ENCODE data around the gene SEC24B.
A peak's percentile ranks its signal among the peaks of the same experiment; 100 is the strongest.

Gene SEC24B

DNA sequence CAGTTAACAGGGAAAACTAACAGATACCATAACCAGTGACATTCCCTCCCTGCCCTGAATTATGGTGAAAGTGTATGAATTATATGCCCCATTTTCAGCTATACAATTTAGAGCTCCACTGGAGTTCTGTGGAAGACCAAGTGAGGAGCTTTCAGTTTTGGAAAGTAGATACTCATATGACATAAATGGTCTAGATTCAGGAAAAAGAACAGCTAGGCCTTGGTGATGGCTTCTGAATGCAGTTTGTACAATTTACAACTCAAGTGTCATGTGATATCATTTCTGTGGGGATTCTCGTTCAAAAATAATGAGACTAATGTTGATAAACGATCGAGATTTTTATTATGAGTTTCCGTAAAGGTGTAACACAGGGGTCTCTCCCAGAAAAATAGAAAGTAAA lies 8.2 kb upstream of the SEC24B start:
- H3K4me3 ChIP-seq (ENCODE audit: control insufficient read depth, low read depth, low read length) = no peak overlapping the region
- DNase-seq (ENCODE audit: low read depth) = no peak
- no peak for TF ChIP-seq CTCF (IDR thresholded peaks at IDR 0.05; ENCODE audit: control insufficient read depth, insufficient read depth, low read depth, low read length, missing control alignments)

GRCh38 chr4:109429545-109429944 lies 4.1 kb upstream of the SEC24B start:
- DNase-seq (ENCODE audit: low read depth) = peak; percentile 10
- no peak for TF ChIP-seq CTCF (IDR thresholded peaks at IDR 0.05; ENCODE audit: control insufficient read depth, insufficient read depth, low read depth, low read length, missing control alignments)
- H3K4me3 ChIP-seq (ENCODE audit: control insufficient read depth, low read depth, low read length) = no peak overlapping the region

GRCh38 chr4:109432203-109432602 lies 1.4 kb upstream of the SEC24B start:
- H3K4me3 ChIP-seq (ENCODE audit: control insufficient read depth, low read depth, low read length) = no peak overlapping the region
- DNase-seq (ENCODE audit: low read depth) = no peak
- TF ChIP-seq CTCF (IDR thresholded peaks at IDR 0.05; ENCODE audit: control insufficient read depth, insufficient read depth, low read depth, low read length, missing control alignments) = no peak

GRCh38 chr4:109432696-109433095 lies 919 bp upstream of the SEC24B start:
- TF ChIP-seq CTCF (IDR thresholded peaks at IDR 0.05; ENCODE audit: control insufficient read depth, insufficient read depth, low read depth, low read length, missing control alignments) = no peak
- H3K4me3 ChIP-seq (ENCODE audit: control insufficient read depth, low read depth, low read length) = peak overlapping the region; percentile 59
- peak; percentile 44 for DNase-seq (ENCODE audit: low read depth)

GRCh38 chr4:109434007-109434971 lies 674 bp downstream of the SEC24B start:
- TF ChIP-seq CTCF (IDR thresholded peaks at IDR 0.05; ENCODE audit: control insufficient read depth, insufficient read depth, low read depth, low read length, missing control alignments) = no peak
- no peak for DNase-seq (ENCODE audit: low read depth)
- peak overlapping the region; percentile 59 for H3K4me3 ChIP-seq (ENCODE audit: control insufficient read depth, low read depth, low read length)

DNA sequence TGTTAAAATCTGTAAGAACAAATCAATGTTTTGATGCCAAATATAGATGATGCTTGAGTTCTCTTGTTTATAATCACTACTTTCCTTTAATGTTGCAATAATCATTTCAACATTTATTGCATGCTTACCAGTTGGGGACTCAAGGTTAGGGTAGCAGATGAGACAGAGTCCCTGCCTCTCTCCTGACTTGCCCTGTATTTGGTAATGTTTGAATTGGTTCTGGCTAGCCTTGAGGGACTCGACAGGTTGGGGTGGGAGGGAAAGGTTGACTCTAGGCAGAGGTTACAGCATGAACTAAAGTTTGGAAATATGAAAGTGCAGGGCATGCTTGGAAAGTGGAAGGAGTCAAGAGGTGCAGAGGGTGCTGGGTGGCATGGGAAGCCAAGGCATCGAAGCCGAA lies 2.0 kb downstream of the SEC24B start:
- no peak for DNase-seq (ENCODE audit: low read depth)
- no peak overlapping the region; the same call in 1 of the 2 replicates for H3K4me3 ChIP-seq (ENCODE audit: control insufficient read depth, low read depth, low read length)
- no peak for TF ChIP-seq CTCF (IDR thresholded peaks at IDR 0.05; ENCODE audit: control insufficient read depth, insufficient read depth, low read depth, low read length, missing control alignments)

Data from AG09309 (cell line).